Mesenteric fat pad (tissue), 1 donor: Measurements from ENCODE around the gene ITSN1. TPM values are rescaled to one million over a fixed set of nuclear protein-coding genes. Genes with fewer than 3 reads are reported as not detected.

Source experiments
- DNase-seq: peaks from one replicate; pipeline ENCODE4 v3.0.0-alpha.2; 2020; ENCODE audit warnings: low spot score
- total RNA-seq: library from RNA; stranded (reverse); fragmentation: NEBNext Ultra II Directional; extraction: Animal tissue kit (Norgen Biotek cat#: 25700); gene quantifications from one replicate; pipeline ENCODE4 v1.2.1, GENCODE V29; 2021
- donor health status: DM: yes; HTN: yes; CAD: no.

The ITSN1 gene
- total RNA-seq, 1 donor from 2014 or later, result 268 TPM

- DNase-seq, result no peak
Observed at GRCh38 chr21:33677450-33677849, 35.1 kb downstream of the ITSN1 start.

DNA sequence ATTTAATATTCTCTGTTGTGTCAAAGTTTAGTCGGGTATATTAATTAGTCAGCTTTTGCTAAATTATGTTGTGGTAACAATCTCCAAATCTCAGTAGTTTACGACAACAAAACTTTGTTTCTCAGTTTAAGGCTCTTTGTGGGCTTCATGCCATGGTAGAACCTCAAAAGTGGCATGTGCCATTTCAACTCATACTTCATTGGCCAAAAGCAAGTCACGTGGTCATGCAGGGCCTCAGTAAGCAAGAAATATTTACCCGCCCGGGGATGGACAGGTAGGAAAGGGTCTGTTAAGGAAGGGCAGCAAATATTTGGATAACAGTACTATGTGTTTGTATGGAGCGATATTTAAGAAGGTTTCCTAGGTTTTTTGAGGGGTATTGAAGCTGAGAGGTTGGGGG lies 38.6 kb downstream of the ITSN1 start:
- DNase-seq, result no peak

DNA sequence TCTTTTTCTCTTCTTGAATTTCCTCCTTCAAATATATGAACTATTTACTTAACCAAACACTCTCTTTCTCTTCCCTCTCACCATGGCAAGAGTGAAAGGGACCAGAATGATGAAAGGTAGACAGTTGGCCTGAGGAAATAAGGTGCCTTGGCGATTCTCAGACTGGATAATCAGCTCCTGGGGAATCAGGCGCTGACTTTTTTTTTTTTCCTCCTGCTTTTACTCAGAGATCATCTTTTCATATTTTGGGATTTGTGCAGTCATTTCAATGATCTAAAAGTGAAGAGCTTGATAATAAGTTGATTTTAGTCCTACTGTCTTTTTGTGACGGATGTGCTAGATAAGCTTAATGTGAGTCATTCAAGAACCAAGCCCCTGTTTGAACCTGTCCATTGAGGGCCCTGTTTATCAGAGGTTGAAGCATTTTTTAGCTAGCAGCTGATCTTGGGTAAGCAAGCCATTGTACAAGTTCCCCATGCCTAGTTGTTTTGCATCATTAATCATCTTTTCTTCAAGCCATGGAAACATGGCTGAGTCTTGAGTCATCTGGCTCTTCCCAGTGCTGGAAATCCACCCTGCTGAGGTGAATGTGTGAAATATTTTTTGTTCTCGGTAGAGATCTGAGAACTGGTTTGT lies 40.8 kb downstream of the ITSN1 start:
- DNase-seq, result no peak

- DNase-seq, result no peak
Observed at GRCh38 chr21:33684068-33684467, 41.8 kb downstream of the ITSN1 start.

- DNase-seq, result no peak
Observed at GRCh38 chr21:33684923-33685560, 42.7 kb downstream of the ITSN1 start.

- DNase-seq, result no peak
Observed at GRCh38 chr21:33685613-33686197, 43.4 kb downstream of the ITSN1 start.

- no peak for DNase-seq
Observed at GRCh38 chr21:33686386-33686785, 44.1 kb downstream of the ITSN1 start.

- DNase-seq, result no peak
Observed at GRCh38 chr21:33687634-33688033, 45.3 kb downstream of the ITSN1 start.

DNA sequence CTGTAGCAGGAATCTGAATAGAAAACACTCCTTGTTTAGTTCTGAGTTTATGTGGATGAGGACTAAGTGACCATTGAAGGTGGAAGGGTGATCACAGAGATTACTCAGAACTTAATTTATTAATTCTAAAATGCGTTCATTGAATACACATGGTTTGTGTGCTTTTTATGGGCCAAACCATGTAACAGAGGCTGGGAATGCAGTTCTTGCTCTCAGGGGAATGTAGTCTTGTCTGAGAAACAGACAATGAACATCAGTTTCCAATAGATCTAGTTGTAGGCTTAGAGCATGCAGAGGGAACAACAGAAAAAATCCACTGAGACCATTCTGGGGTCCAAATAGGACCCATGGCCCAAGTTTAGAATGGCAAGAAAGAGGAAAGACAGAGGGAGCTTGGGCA lies 46.1 kb downstream of the ITSN1 start:
- DNase-seq, result no peak

DNA sequence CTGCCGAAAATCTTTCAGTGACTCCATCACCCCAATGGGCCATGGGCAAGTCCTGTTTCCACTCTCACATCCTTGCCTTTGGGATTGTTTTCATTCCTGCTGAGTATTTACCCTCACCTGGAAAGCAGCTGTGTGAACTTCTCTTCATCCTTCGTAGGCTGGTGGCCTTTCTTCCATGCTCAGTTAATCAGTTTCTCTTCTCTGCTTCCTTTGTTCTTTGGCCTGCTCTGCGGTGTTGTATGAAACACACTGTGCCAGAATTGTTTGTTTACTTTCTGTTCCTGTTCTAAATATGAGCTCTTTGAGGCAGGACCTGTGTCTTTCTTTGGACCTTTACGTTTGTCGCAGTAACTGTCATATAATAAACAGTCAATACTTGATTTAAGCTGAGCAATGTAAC lies 48.6 kb downstream of the ITSN1 start:
- no peak for DNase-seq

GRCh38 chr21:33691945-33692603 lies 49.8 kb downstream of the ITSN1 start:
- DNase-seq, result no peak

GRCh38 chr21:33695813-33696212 lies 53.5 kb downstream of the ITSN1 start:
- DNase-seq, result no peak

- no peak for DNase-seq
Observed at GRCh38 chr21:33696465-33696864, 54.2 kb downstream of the ITSN1 start.

DNA sequence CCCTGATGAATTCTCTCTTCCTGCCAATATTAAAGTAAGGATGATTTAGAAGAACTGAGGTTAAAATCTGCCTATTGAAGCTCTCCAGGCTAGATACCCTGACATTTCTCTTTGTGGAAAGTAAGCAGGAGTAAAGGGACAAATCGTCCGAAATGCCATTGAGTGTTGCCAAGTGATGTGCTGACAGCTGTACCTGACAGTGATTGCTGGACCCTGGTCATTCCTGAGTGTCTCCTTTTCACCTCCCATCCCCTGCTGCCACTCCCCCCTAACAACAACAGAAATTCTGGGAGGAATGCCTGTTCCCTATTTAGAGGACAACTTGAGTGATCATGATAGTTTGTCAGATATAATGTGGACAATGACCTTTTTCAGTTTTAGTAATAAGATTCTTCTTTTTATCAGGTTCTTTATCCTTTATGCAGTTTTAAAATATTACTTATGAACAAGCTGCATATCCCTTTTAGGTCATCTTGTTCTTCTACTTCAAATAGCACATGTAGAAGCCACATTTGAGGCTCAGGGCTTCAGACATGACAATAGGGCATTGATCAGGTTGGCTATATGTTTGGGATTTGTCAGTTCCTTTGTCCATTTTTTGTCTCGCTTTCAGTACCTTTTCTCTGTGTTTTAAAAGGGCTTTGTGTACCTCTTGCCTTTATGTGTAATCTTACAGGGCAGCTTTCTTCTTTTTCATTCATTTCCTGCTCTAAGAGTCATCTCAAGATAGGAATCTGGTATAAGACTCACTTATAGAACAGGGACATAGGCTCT lies 56.0 kb downstream of the ITSN1 start:
- no peak for DNase-seq

DNA sequence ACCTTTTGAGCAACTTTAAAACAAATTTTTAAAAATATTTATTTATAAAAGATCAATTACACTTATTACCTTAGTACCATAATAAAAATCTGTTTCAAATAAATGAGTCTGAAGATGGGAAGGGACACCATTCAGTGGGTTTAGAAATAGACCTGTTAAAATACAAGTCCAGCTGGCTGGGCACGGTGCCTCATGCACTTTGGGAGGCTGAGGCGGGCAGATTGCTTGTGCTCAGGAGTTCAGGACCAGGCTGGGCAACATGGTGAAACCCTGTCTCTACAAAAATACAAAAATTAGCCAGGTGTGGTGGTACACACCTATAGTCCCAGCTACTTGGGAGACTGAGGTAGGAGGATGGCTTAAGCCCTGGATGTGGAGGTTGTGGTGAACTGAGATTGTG lies 57.0 kb downstream of the ITSN1 start:
- DNase-seq, result no peak

GRCh38 chr21:33700491-33700890 lies 58.2 kb downstream of the ITSN1 start:
- no peak for DNase-seq

- no peak for DNase-seq
Observed at GRCh38 chr21:33703750-33704606, 61.7 kb downstream of the ITSN1 start.

- no peak for DNase-seq
Observed at GRCh38 chr21:33707846-33708245, 65.5 kb downstream of the ITSN1 start.

DNA sequence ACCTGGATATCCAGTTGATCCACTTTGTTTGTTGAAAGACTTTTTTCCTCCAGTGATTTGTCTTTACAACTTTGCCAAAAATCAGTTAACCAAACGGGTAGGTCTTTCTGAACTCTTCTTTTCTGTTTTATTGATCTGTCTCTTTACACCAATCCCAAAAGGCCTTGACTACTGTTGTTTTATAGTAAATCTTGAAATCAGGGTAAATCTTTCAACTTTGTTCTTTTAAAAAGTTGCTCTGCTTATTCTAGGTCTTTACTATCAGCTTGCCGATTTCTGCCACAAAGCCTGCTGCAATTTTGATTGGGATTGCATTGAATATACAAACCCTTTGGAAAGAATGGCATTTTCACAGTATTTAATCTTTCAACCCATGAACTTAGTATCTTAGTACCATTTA lies 66.6 kb downstream of the ITSN1 start:
- no peak for DNase-seq

DNA sequence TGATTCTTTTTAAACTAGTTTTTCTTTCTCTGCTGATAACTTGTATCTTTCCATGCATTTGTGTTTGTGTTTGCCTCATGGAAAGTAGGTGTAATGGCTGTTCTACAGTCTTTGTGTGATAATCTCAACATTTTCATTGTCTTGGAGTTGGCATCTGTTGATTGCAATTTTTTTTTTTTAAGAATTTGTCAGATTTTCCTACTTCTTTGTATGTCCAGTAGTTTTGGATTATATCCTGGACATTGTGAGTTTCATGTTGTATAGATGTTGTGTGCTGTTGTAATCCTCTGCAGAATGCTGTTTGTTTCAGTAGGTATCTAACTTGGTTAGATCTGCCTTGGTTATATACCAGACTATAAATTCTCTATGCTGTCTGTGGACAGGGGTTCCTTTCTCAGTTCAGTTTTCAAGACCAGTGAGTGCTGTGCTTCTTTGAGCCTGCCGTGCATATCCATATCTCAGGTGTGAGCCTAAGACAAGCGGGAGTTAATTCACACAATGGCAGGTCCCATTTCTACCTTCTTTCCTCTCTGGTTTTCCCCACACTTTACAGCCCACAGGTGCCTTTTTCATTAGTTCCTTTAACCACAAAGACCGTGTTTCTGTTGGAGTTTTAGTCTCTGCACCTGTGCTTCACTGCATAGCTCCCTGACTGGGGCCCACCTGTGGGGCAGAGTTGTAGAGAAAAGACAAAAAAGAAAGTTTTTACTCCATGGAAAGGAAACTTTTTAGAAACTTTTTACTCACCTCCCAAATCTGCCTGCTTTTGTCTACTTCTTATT lies 69.9 kb downstream of the ITSN1 start:
- no peak for DNase-seq
